ENCODE data around the gene GBF1. TPM values are rescaled to one million over a fixed set of nuclear protein-coding genes. Genes with fewer than 3 reads are reported as not detected.
A peak's percentile ranks its signal among the peaks of the same experiment; 100 is the strongest.

The GBF1 gene
- polyA plus RNA-seq, 1 donor (not counting 4 experiments of a cell fraction or from before 2014, with no cell fraction given), result 17.4 TPM

- no peak overlapping the region for H3K4me3 ChIP-seq (ENCODE audit: control insufficient read depth in 2 of 3, extremely low read depth in 1 of 3, insufficient read depth in 2 of 3, low read depth in 1 of 3, low read length in 3 of 3)
- dilution Hi-C loops (cut with MboI; ENCODE audit: extremely low pct_ligation_motif_present, low sequenced_read_pairs), result no loop called here
- no peaks in the 10 kb centered on the region for H3K4me1 ChIP-seq (ENCODE audit: control insufficient read depth, extremely low read depth, insufficient read depth, low read length)
- H3K27me3 ChIP-seq (ENCODE audit: control insufficient read depth, extremely low read depth, insufficient read depth, low read length), result no peaks in the 10 kb centered on the region
- H3K9me1 ChIP-seq (ENCODE audit: control insufficient read depth, extremely low read depth, insufficient read depth, low read length), result no peaks in the 10 kb centered on the region
- peaks cover 34 to 44% of the 10 kb centered on the region in 2 experiments for H3K36me3 ChIP-seq (ENCODE audit: control insufficient read depth in 2 of 2, extremely low read depth in 1 of 2, insufficient read depth in 2 of 2, low read length in 2 of 2)
- H3K9ac ChIP-seq (ENCODE audit: control insufficient read depth, extremely low read depth, insufficient read depth, low read length), result no peak overlapping the region
- H3K9me3 ChIP-seq (ENCODE audit: control insufficient read depth, low read depth, low read length), result no peaks in the 10 kb centered on the region
- no peak overlapping the region for H3K4me2 ChIP-seq (ENCODE audit: control insufficient read depth, extremely low read depth, insufficient read depth, low read depth, low read length)
- H3K27ac ChIP-seq (ENCODE audit: control insufficient read depth, insufficient read depth, low read length), result no peak overlapping the region
- no peak overlapping the region for H2AFZ ChIP-seq (ENCODE audit: control insufficient read depth, low read length)
- peaks cover 6% of the 10 kb centered on the region for H3K79me2 ChIP-seq (ENCODE audit: control insufficient read depth, insufficient read depth, low read length)
- H4K20me1 ChIP-seq (ENCODE audit: control insufficient read depth, extremely low read depth, insufficient read depth, low read length), result peaks cover 4% of the 10 kb centered on the region
- DNase-seq (ENCODE audit: low read depth, low spot score) (no peak), FAIRE-seq (peak; percentile 67)
- TF ChIP-seq, protein P1, sequence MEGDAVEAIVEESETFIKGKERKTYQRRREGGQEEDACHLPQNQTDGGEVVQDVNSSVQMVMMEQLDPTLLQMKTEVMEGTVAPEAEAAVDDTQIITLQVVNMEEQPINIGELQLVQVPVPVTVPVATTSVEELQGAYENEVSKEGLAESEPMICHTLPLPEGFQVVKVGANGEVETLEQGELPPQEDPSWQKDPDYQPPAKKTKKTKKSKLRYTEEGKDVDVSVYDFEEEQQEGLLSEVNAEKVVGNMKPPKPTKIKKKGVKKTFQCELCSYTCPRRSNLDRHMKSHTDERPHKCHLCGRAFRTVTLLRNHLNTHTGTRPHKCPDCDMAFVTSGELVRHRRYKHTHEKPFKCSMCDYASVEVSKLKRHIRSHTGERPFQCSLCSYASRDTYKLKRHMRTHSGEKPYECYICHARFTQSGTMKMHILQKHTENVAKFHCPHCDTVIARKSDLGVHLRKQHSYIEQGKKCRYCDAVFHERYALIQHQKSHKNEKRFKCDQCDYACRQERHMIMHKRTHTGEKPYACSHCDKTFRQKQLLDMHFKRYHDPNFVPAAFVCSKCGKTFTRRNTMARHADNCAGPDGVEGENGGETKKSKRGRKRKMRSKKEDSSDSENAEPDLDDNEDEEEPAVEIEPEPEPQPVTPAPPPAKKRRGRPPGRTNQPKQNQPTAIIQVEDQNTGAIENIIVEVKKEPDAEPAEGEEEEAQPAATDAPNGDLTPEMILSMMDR (optimal IDR thresholded peaks at IDR 0.05 in 1 of 3, IDR thresholded peaks at IDR 0.05 in 1 of 3, conservative IDR thresholded peaks at IDR 0.05 in 1 of 3; ENCODE audit: extremely low read depth in 1 of 3, insufficient read depth in 2 of 3, low read length in 3 of 3), result peak; percentile 83 to 98 (median 89)
- no peak for TF ChIP-seq EZH2 (IDR thresholded peaks at IDR 0.05; ENCODE audit: low read length)
Observed at GRCh38 chr10:102352066-102352715, 106.9 kb downstream of the GBF1 start.

GRCh38 chr10:102354451-102354850, 109.1 kb downstream of the GBF1 start:
- FAIRE-seq (no peak), DNase-seq (ENCODE audit: low read depth, low spot score) (no peak)
- dilution Hi-C loops (cut with MboI; ENCODE audit: extremely low pct_ligation_motif_present, low sequenced_read_pairs), result no loop called here
- Histone ChIP-seq H3K4me1 (ENCODE audit: control insufficient read depth, extremely low read depth, insufficient read depth, low read length) (no peaks in the 10 kb centered on the region), H3K36me3 (ENCODE audit: control insufficient read depth in 2 of 2, extremely low read depth in 1 of 2, insufficient read depth in 2 of 2, low read length in 2 of 2) (peaks cover 51 to 52% of the 10 kb centered on the region in 2 experiments), H3K9me1 (ENCODE audit: control insufficient read depth, extremely low read depth, insufficient read depth, low read length) (no peaks in the 10 kb centered on the region), H3K27me3 (ENCODE audit: control insufficient read depth, extremely low read depth, insufficient read depth, low read length) (no peaks in the 10 kb centered on the region), H3K27ac (ENCODE audit: control insufficient read depth, insufficient read depth, low read length) (no peak overlapping the region), H3K4me3 (ENCODE audit: control insufficient read depth in 2 of 3, extremely low read depth in 1 of 3, insufficient read depth in 2 of 3, low read depth in 1 of 3, low read length in 3 of 3) (no peak overlapping the region), H3K79me2 (ENCODE audit: control insufficient read depth, insufficient read depth, low read length) (peaks cover 1% of the 10 kb centered on the region), H3K4me2 (ENCODE audit: control insufficient read depth, extremely low read depth, insufficient read depth, low read depth, low read length) (no peak overlapping the region), H2AFZ (ENCODE audit: control insufficient read depth, low read length) (no peak overlapping the region), H3K9me3 (ENCODE audit: control insufficient read depth, low read depth, low read length) (no peaks in the 10 kb centered on the region), H4K20me1 (ENCODE audit: control insufficient read depth, extremely low read depth, insufficient read depth, low read length) (peaks cover 4% of the 10 kb centered on the region), H3K9ac (ENCODE audit: control insufficient read depth, extremely low read depth, insufficient read depth, low read length) (no peak overlapping the region)
- TF ChIP-seq, protein P1 (optimal IDR thresholded peaks at IDR 0.05 in 1 of 3, IDR thresholded peaks at IDR 0.05 in 1 of 3, conservative IDR thresholded peaks at IDR 0.05 in 1 of 3; ENCODE audit: extremely low read depth in 1 of 3, insufficient read depth in 2 of 3, low read length in 3 of 3), result no peak
- TF ChIP-seq EZH2 (IDR thresholded peaks at IDR 0.05; ENCODE audit: low read length), result no peak
